Mesenchymal stem cell (in vitro differentiated cells and primary cell): Measurements from ENCODE around the gene CFAP54.

Experiments used
- DNase-seq: peaks from one replicate; pipeline ENCODE4 v3.0.0-alpha.2; 2013
- H2AFZ ChIP-seq: one replicate; pipeline ENCODE4 v1.6.1; 2013; ENCODE audit warnings: low read depth, mild to moderate bottlenecking, control low read depth, inconsistent platforms, low read length, moderate library complexity
- H2AK5ac ChIP-seq: 2 replicates; pipeline ENCODE4 v1.6.1; 2013; ENCODE audit warnings: low read length, moderate library complexity, mild to moderate bottlenecking, inconsistent platforms; ENCODE audit not compliant: severe bottlenecking
- H2BK120ac ChIP-seq: one replicate; pipeline ENCODE4 v1.6.1; 2013; ENCODE audit warnings: low read depth, mild to moderate bottlenecking, inconsistent platforms, low read length, moderate library complexity
- H2BK12ac ChIP-seq, 2 experiments: one replicate each; pipeline ENCODE4 v1.6.1; 2013; ENCODE audit warnings: inconsistent platforms in 2 of 2, low read length in 2 of 2, mild to moderate bottlenecking in 2 of 2, moderate library complexity in 2 of 2, control low read depth in 1 of 2
- H2BK15ac ChIP-seq: one replicate; pipeline ENCODE4 v1.6.1; 2013; ENCODE audit warnings: mild to moderate bottlenecking, low read depth, inconsistent platforms; ENCODE audit not compliant: poor library complexity, severe bottlenecking
- H2BK5ac ChIP-seq: 2 replicates; pipeline ENCODE4 v1.6.1; 2013; ENCODE audit warnings: low read depth, mild to moderate bottlenecking, low read length, control low read depth, inconsistent platforms; ENCODE audit not compliant: poor library complexity, severe bottlenecking
- H3K14ac ChIP-seq, 2 experiments: one replicate each; pipeline ENCODE4 v1.6.1; 2013; ENCODE audit warnings: inconsistent platforms in 2 of 2, low read length in 2 of 2, control low read depth in 1 of 2, mild to moderate bottlenecking in 1 of 2, moderate library complexity in 1 of 2
- H3K18ac ChIP-seq, 2 experiments: one replicate each; pipeline ENCODE4 v1.6.1; 2013; ENCODE audit warnings: inconsistent platforms in 2 of 2, low read length in 2 of 2, control low read depth in 1 of 2, low read depth in 1 of 2, mild to moderate bottlenecking in 1 of 2
- H3K23ac ChIP-seq, 2 experiments: one replicate each; pipeline ENCODE4 v1.6.1; 2013; ENCODE audit warnings: inconsistent platforms in 2 of 2, low read length in 2 of 2, mild to moderate bottlenecking in 2 of 2, moderate library complexity in 2 of 2, control low read depth in 1 of 2
- H3K27ac ChIP-seq: 2 replicates; pipeline ENCODE4 v1.5.1; 2013; ENCODE audit warnings: mild to moderate bottlenecking, moderate library complexity, low read length, control low read depth, inconsistent platforms; ENCODE audit not compliant: poor library complexity, severe bottlenecking
- H3K27me3 ChIP-seq, 2 experiments: 2 replicates each; pipeline versions ENCODE4 v1.6.1 to v1.7.0; 2013; ENCODE audit warnings: low read length in 2 of 2, mild to moderate bottlenecking in 2 of 2, moderate library complexity in 2 of 2, control low read depth in 1 of 2, inconsistent platforms in 1 of 2; ENCODE audit not compliant: control insufficient read depth in 1 of 2, insufficient read depth in 1 of 2
- H3K36me3 ChIP-seq, 2 experiments: 2 replicates each; pipeline versions ENCODE4 v1.6.1 to v1.7.0; 2013; ENCODE audit warnings: low read length in 2 of 2, control low read depth in 1 of 2, inconsistent platforms in 1 of 2, low read depth in 1 of 2, mild to moderate bottlenecking in 1 of 2; ENCODE audit not compliant: insufficient read depth in 2 of 2, control insufficient read depth in 1 of 2
- H3K4ac ChIP-seq, 2 experiments: one replicate each; pipeline ENCODE4 v1.6.1; 2013; ENCODE audit warnings: inconsistent platforms in 2 of 2, low read length in 2 of 2, mild to moderate bottlenecking in 2 of 2, moderate library complexity in 2 of 2, control low read depth in 1 of 2, low read depth in 1 of 2
- H3K4me1 ChIP-seq: 2 replicates; pipeline ENCODE4 v1.6.1; 2013; ENCODE audit warnings: low read depth, low read length, control low read depth; ENCODE audit not compliant: control insufficient read depth, insufficient read depth
- H3K4me2 ChIP-seq: 2 replicates; pipeline ENCODE4 v1.6.1; 2013; ENCODE audit warnings: low read length, mild to moderate bottlenecking, inconsistent platforms; ENCODE audit not compliant: poor library complexity, severe bottlenecking
- H3K4me3 ChIP-seq, 2 experiments: 2 replicates each; pipeline versions ENCODE4 v1.5.1 to v1.7.0; 2013; ENCODE audit warnings: low read length in 2 of 2, mild to moderate bottlenecking in 2 of 2, control low read depth in 1 of 2, low read depth in 1 of 2; ENCODE audit not compliant: insufficient read depth in 1 of 2
- H3K79me1 ChIP-seq: replicated peaks from 2 replicates; pipeline ENCODE4 v1.6.1; 2013; ENCODE audit warnings: mild to moderate bottlenecking, control low read depth, low read length, inconsistent platforms; ENCODE audit not compliant: poor library complexity, severe bottlenecking
- H3K9ac ChIP-seq: 2 replicates; pipeline ENCODE4 v1.7.0; 2013; ENCODE audit warnings: mild to moderate bottlenecking, low read length, moderate library complexity
- H3K9me3 ChIP-seq: 2 replicates; pipeline ENCODE4 v1.7.0; 2013; ENCODE audit warnings: mild to moderate bottlenecking, low read length; ENCODE audit not compliant: control insufficient read depth
- H4K8ac ChIP-seq: one replicate; pipeline ENCODE4 v1.6.1; 2013; ENCODE audit warnings: inconsistent platforms, mild to moderate bottlenecking, low read length, moderate library complexity
- H4K91ac ChIP-seq: one replicate; pipeline ENCODE4 v1.6.1; 2013; ENCODE audit warnings: mild to moderate bottlenecking, low read length, inconsistent platforms
- WGBS: methylation state at CpG from one replicate; pipeline ENCODE4 v1.1.7; 2013; ENCODE audit warnings: mixed read lengths; 5-methylcytosine and 5-hydroxymethylcytosine counted together

CFAP54 gene

DNA sequence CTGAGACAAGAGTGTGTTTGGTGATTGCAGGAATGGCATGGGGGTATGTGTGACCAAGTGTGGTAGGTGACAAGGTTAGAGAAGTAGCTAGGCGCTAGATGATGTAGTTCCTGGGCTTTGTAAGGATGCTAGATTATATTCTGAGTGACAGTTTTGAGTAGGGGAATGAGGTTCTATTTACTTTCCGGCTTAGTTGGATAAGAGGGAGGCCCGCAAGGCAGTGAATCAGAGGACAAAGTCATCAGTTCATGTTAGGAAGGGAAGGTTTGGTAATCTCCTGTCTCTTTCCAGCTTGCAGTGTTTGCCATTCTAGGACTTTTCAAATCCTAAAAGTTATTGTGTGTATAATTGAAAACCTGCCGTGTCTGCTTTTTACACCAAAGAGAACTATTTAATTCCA is 45.0 kb downstream of the CFAP54 start:
- no peak overlapping the region for H3K4me3 ChIP-seq
- H3K36me3 ChIP-seq, result no peaks in the 10 kb centered on the region
- H3K27me3 ChIP-seq, result no peaks in the 10 kb centered on the region
- no peak overlapping the region for H3K18ac ChIP-seq
- DNase-seq, result no peak
- no peak overlapping the region for H2AFZ ChIP-seq
- no peaks in the 10 kb centered on the region for H3K4me1 ChIP-seq
- no peak overlapping the region for H4K91ac ChIP-seq
- H3K4ac ChIP-seq, result no peak overlapping the region
- no peak overlapping the region for H3K14ac ChIP-seq
- H4K8ac ChIP-seq, result no peak overlapping the region
- 77% methylated on average over 3 of the region's 4 CpGs for WGBS
- H3K23ac ChIP-seq, result no peak overlapping the region
- H2AK5ac ChIP-seq, result no peak overlapping the region
- H3K9me3 ChIP-seq, result no peaks in the 10 kb centered on the region
- no peak overlapping the region for H3K9ac ChIP-seq
- H3K27ac ChIP-seq, result no peak overlapping the region
- no peak overlapping the region for H2BK12ac ChIP-seq
- H2BK5ac ChIP-seq, result no peak overlapping the region
- H3K79me1 ChIP-seq, result no peaks in the 10 kb centered on the region
- no peak overlapping the region for H2BK120ac ChIP-seq
- no peak overlapping the region for H2BK15ac ChIP-seq
- no peak overlapping the region for H3K4me2 ChIP-seq

DNA sequence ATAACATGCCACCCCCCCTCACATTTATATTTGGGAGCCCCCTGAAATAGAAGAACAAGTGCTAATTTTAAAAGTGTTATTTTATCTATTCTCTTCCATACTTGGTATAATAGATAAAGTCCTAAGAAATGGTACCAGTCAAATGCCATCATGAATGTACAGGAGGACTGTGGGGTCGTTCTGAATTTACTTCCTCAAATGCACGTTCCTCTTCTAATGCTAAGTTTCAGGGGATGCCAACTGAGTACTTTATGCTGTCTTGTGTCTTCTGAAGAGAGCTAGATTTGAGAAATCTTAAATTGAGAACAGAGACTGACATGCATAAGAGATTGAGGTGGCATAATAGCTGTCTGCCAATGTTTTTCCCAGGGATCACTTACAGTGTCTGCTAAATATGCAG is 59.0 kb downstream of the CFAP54 start:
- Histone ChIP-seq H2BK12ac (no peak overlapping the region), H4K91ac (no peak overlapping the region), H3K4me3 (no peak overlapping the region), H2AFZ (no peak overlapping the region), H3K36me3 (peaks cover 0 to 3% of the 10 kb centered on the region in 2 experiments), H3K9me3 (no peaks in the 10 kb centered on the region), H3K27ac (no peak overlapping the region), H3K4me2 (no peak overlapping the region), H3K4ac (no peak overlapping the region), H3K18ac (no peak overlapping the region), H3K14ac (no peak overlapping the region), H3K27me3 (no peaks in the 10 kb centered on the region), H2AK5ac (no peak overlapping the region), H2BK5ac (no peak overlapping the region), H4K8ac (no peak overlapping the region), H2BK15ac (no peak overlapping the region), H3K79me1 (no peaks in the 10 kb centered on the region), H3K9ac (no peak overlapping the region), H3K23ac (no peak overlapping the region), H2BK120ac (no peak overlapping the region), H3K4me1 (no peaks in the 10 kb centered on the region)
- no peak for DNase-seq
- 89% methylated on average over 2 of the region's 2 CpGs for WGBS

- no peak overlapping the region for H2BK15ac ChIP-seq
- no peak overlapping the region for H3K14ac ChIP-seq
- no peaks in the 10 kb centered on the region for H3K4me1 ChIP-seq
- H3K18ac ChIP-seq, result no peak overlapping the region
- H3K27me3 ChIP-seq, result no peaks in the 10 kb centered on the region
- H3K79me1 ChIP-seq, result no peaks in the 10 kb centered on the region
- H3K4me3 ChIP-seq, result no peak overlapping the region
- no peak overlapping the region for H2BK120ac ChIP-seq
- H2AFZ ChIP-seq, result no peak overlapping the region
- DNase-seq, result no peak
- H3K27ac ChIP-seq, result no peak overlapping the region
- no peak overlapping the region for H3K4ac ChIP-seq
- 60% methylated on average over 1 of the region's 2 CpGs for WGBS
- no peaks in the 10 kb centered on the region for H3K36me3 ChIP-seq
- no peak overlapping the region for H2BK12ac ChIP-seq
- no peak overlapping the region for H3K23ac ChIP-seq
- H2BK5ac ChIP-seq, result no peak overlapping the region
- no peak overlapping the region for H3K9ac ChIP-seq
- no peak overlapping the region for H4K91ac ChIP-seq
- no peak overlapping the region for H4K8ac ChIP-seq
- H3K9me3 ChIP-seq, result no peaks in the 10 kb centered on the region
- no peak overlapping the region for H2AK5ac ChIP-seq
- no peak overlapping the region for H3K4me2 ChIP-seq
Observed at GRCh38 chr12:96549341-96549740, 60.0 kb downstream of the CFAP54 start.

- Histone ChIP-seq H3K36me3 (no peaks in the 10 kb centered on the region), H3K4ac (no peak overlapping the region), H4K8ac (no peak overlapping the region), H3K18ac (no peak overlapping the region), H3K4me3 (no peak overlapping the region), H3K27ac (no peak overlapping the region), H3K27me3 (no peaks in the 10 kb centered on the region), H2BK120ac (no peak overlapping the region), H2BK12ac (no peak overlapping the region), H4K91ac (no peak overlapping the region), H3K23ac (no peak overlapping the region), H3K79me1 (no peaks in the 10 kb centered on the region), H2AFZ (no peak overlapping the region), H3K9ac (no peak overlapping the region), H3K14ac (no peak overlapping the region), H3K4me1 (no peaks in the 10 kb centered on the region), H2BK15ac (no peak overlapping the region), H2BK5ac (no peak overlapping the region), H2AK5ac (no peak overlapping the region), H3K9me3 (peaks cover 7% of the 10 kb centered on the region), H3K4me2 (no peak overlapping the region)
- DNase-seq, result no peak
Observed at GRCh38 chr12:96570579-96570978, 81.2 kb downstream of the CFAP54 start.
